NCI-H1694 treated with DMSO at 0.1 percent for 48 hours (cell line): ENCODE data around the gene TDRD10.

Source experiments
- DNase-seq: peaks from one replicate; lab custom pipeline; 2025; lab: John Stamatoyannopoulos, UW

The TDRD10 gene

DNA sequence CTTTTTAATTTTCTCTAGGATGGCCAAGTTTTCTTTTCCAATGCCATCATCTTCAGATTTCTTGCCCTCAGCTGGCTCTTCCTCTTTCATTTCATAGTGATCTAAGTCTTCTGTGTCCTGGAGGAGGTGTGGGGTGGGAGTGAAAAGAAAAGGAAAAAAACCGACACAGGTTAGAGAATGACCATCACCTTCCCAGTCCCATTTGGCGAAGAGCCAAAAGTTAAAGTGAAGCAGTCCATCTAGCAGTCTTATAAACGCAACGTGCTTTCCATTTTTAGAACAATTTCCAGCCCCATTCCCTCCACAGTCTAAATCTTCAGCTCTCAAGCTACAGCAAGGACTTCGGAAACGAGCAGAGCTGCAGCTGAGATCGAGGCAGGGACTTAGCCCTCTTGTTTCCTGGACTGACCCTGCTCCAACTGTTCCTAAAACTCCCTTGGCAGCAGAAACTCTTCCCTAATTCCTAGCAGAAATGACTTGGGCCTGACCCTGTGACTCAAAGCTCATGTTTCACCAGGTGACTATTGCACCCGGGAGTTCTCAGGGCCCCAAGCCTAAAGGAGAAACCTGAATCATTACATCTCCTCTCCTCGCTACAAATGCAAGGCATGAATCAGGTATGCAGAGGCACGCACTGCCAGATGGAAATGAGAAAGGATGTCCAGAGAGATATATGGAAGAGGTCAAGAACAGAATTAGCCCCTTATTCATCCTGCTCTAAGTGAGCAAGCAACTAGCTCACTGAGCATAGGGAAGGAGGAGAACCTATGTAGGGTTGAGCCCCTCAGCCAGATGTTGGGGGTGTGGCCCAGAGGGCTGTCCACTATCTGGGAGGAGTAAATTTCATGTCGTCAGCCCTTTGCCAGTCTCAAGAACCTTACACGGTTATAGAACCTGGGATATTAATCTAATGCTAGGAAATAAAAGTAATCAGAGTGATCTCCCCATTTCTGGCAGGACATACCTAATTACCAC lies 51.3 kb downstream of the TDRD10 start:
- no peak for DNase-seq

DNA sequence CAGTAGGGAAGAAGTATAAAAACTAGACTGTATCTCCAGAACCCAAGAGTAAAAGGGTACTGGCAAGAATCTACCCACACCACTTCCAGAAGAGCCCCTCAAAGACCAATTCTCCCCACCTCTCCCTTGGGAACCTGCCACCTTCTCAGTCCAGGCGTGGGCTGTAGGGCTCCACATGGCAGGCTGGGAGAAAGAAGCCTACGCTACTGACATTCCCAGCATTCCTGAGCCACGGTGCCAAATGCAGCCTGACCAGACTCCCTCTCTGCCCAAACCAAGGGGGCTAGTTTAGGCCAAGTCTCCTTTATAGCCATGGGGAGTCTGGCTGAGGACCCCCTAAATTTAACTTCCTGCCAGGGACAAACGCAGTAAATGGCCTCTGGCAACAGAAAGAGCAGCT lies 54.4 kb downstream of the TDRD10 start:
- DNase-seq, result no peak

DNA sequence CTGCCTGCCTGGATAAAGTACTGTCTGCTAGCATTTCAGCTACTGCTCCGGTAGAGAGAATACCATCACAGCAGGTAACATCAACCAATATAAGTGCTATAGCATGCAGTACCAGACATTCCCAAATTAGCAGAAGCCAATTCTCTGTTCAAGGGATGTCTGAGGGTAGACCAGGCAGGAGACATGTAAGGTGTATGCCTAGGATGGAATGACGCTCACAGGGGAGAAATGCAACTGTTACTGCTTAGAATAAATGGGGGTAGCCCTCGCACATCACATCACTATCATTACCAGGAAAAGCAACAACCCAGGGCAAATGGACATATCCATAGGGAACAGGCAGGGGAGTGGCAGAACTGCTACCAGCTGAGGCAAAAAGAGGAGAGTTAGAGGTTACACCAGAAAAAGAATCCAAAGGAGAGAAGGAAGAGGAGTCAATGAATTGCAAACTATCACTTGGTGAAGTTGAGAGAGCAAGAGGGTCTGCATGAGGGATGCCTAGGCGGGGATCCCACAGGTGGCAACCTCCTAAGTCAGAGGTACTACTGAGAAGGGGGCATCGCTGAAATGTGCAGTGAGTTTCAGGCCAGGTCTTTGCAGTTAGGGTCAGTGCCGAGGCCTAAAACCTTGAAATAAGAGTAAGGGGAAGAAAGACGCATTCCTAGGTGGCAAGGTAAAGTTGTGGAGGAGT lies 55.4 kb downstream of the TDRD10 start:
- DNase-seq, result no peak

DNA sequence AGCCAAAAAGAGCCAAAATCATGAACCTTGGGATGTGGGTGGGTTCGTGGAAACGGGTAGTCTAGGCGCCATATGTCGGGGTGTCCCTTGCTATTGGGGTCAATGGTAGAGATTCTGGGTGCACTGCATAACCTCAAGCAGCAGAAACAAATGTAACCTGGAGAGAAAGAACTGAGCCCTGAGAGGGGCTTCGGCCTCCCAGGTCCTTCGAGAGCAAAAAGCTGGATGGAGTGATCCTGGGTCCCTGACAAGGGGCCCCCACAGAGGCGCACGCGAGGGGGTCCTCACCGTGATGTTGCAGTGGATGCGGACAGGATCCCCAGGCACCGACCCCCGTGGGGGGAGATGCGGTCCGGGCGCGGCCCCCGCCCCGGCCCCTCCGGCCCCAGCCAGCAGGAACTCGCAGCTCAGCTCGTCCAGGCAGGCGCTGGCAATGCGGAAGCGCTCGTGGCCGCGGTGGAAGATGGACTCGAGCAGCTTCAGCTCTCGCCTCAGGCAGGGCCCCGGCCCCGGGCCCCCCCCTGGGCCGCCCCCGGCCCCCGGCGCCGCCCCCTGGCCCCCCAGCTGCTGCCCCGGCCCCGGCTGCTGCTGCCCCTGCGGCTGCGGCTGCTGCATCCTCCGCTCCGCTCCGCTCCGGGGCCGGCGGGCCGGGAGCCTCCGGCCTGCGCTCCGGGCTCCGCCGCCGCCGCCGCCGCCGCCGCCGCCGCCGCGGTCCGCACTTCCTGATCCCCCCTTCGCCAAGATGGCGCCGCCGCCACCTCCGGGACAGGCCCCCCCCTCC lies 56.1 kb downstream of the TDRD10 start, which contains the start of gene UBE2Q1:
Gene UBE2Q1 (minus strand): TSS at position 724 of the 781 bp plus-strand sequence. CDS start 109 bp downstream, at position 615.
- DNase-seq, result no peak

DNA sequence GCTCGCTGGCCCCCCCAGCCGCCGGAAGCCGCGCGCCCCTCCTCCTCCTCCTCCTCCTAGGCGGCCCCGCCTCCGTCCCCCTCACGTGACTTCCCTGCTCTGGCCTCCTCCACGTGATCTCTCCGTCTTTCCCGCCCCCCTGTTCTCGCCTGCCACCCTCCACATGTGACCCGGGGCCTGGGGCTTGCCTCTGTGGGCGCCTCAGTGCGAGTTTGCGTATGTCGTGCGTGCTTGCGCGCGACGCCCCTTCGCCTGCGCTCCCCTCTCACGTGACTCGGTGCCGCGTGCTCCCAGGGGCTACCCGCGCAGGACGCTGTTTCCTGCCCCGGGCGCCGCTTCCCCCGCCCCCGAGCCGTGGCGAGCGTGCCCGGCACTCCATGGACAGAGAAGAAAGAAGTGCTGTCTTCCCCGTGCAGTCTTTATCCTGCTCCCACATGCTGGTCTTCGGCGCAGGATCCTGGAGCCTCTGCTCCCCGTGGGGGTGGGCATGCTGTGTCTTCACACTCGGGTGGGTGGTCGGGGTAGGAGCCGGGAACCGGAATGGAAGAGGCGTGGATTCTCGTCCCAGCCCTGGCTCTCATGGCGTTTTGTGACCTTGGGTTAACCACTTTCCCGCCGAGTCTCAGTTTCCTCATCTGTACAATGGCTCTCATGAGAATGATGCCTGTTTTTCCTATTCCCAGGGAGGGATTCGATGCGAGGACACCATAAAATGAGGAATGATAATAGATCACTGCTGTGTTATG lies 56.9 kb downstream of the TDRD10 start:
- peak; percentile 100 for DNase-seq

DNA sequence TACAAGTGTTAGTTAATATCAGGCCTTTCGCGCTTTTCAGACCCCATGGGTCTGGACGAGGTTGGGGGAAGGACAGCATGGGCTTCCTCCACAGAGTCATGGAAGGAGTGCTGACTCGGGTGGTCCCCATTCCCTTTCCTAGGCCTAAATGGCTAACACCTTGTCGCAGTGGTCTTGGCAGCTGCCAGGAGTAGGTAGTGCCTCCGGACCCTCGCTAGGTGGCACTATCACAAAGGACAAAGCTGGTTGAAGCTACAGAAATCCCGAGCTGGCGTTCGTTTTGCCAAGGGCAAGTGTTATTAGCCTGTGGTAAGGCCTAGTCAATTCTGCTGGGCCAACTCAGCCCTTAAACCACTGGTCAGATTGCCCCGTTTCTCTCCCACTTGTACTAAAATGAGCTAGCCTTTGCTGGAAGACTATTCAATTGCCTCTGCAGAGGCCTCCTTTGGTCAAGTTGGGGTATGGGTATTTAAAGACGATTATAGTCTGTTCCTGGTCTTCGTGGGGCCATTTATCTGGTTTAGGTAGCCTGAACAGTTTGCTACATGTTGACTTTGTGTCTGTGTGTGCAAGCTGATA lies 57.5 kb downstream of the TDRD10 start:
- peak; percentile 99 for DNase-seq

DNA sequence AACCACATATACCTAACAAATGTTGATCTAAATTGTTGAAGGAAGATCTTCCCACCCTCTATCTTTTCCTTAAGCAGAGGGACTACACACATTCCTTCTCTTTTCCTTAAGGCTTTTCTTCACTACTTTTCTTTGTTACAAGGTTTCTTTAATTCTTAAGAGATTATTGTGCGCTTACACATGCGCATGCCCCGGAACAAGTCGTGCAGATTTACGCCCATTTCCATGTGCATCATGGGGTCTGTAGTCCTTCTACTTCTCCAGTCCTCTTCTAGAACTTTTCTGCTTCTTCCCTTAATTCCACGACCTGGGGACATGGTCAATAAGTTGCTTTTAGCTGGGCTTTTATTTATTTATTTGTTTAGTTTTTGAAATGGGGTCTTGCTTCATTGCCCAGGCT lies 63.9 kb downstream of the TDRD10 start:
- DNase-seq, result no peak

DNA sequence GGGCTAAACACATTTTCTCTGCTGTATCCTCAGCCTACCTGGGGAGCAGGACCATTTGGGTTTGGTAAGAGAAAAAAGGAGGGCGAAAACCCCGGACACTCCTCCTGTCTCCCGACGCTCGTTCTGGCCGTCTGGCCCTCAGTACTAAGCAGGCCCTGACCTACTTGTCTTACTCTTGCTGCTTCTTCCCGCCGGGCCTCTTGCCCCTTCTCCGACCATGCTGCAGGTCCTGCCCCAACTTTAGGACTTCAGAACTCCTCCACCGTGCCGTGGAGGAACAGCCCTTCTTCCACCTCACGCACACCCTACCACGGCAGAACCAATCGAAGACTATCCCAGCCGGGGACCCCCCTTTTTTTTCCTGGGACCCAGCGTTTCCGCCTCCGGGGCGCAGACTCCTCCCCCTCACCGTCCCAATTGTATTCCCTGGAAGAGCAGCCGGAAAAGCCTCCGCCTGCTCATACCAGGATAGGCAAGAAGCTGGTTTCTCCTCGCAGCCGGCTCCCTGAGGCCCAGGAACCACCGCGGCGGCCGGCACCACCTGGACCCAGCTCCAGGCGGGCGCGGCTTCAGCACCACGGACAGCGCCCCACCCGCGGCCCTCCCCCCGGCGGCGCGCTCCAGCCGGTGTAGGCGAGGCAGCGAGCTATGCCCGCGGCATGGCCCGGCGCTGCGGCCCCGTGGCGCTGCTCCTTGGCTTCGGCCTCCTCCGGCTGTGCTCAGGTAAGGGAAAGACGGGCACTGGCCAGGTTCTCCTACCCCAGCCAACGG lies 65.6 kb downstream of the TDRD10 start, which contains the start of gene CHRNB2:
Gene CHRNB2 (plus strand): TSS at position 393 of the 771 bp plus-strand sequence. CDS start 267 bp downstream, at position 660.
- peak; percentile 86 for DNase-seq

DNA sequence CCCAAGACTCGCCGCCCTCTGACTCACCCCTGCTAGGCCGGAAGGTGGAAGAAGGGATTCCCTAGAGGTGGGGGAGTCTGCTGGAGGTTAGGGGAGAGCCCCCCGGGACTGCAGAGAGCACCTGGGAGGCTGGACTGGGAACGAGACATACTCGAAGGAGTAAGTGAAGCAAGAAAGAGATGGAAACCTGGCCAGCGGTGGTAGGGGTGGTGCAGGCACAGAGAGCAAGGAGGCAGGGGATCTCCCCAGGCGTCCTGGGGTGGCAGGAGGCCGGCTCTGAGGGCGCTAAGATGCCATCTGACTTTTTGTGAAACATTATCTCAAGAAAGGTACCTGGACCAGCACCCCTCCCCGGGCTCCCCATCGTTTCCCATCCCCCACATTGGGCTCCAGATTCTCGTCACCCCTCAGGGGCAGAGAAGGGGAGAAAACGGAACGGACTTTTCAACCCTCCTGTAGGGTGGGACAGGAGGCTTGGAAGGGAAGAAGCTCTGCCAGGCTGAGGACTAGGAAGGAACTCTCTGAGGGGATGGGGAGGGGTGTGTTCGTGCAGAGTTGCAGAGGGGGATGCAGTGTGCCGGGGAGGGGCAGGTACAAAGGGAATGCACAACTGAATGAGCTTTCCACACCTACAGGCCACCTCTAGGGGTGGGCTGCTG lies 66.3 kb downstream of the TDRD10 start:
- no peak for DNase-seq

DNA sequence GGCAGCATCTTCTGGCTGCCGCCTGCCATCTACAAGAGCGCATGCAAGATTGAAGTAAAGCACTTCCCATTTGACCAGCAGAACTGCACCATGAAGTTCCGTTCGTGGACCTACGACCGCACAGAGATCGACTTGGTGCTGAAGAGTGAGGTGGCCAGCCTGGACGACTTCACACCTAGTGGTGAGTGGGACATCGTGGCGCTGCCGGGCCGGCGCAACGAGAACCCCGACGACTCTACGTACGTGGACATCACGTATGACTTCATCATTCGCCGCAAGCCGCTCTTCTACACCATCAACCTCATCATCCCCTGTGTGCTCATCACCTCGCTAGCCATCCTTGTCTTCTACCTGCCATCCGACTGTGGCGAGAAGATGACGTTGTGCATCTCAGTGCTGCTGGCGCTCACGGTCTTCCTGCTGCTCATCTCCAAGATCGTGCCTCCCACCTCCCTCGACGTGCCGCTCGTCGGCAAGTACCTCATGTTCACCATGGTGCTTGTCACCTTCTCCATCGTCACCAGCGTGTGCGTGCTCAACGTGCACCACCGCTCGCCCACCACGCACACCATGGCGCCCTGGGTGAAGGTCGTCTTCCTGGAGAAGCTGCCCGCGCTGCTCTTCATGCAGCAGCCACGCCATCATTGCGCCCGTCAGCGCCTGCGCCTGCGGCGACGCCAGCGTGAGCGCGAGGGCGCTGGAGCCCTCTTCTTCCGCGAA lies 69.4 kb downstream of the TDRD10 start:
- no peak for DNase-seq

DNA sequence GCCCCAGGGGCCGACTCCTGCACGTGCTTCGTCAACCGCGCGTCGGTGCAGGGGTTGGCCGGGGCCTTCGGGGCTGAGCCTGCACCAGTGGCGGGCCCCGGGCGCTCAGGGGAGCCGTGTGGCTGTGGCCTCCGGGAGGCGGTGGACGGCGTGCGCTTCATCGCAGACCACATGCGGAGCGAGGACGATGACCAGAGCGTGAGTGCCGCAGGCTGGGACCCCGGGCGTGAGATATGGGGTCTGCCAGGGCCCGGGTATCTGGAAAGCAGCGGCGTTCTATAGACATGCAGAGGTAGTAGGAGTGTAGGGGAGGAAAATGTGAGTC lies 69.9 kb downstream of the TDRD10 start:
- DNase-seq, result no peak

DNA sequence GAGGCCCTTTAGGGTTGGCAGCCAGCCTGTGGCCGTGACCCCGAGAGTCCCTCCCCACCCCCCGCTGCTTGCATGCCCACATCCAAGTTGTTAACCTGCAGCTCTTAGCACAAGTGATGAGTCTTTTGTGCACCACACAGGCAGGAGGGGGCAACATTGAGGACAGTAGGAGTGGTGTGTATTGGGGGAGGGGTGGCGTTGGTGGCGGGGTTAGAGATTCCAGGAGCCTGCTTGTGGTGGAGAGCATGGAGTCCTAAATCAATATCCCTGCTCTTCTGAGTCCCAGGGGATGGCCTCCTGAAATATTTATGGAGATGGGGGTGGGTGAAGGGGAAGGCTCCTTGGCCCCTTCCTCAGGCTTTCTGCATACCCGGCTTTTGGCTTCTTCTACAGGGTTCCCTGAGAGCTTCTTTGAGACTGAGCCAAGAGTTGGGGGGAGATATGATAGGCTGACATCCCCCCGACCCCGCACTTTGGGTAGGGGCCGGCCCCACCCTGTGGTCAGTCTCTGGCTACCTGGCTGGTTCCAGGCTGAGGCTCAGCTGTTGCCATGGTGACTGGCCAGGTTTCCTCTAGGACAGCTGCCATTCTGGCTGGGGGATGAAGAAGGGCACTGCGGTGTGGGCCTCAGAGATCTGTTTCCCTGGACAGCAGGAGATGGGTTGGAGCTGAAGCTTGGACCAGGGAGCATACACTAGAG lies 70.6 kb downstream of the TDRD10 start:
- no peak for DNase-seq

DNA sequence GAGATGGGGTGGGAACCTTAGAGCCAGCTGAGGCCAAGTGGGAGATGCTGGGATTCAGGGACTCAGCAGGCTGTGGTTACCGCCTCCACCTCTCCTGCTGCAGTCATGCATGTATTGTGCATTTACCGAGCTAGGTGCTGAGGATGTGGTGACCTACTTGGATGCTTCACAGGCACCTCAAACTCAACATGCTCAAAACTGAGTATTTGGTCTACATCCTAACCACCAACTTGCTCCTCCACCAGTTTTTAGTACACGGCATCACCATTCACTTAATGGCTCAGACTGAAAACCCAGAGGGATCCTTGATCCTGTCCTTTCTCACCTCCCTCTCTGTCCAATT lies 71.1 kb downstream of the TDRD10 start:
- no peak for DNase-seq

DNA sequence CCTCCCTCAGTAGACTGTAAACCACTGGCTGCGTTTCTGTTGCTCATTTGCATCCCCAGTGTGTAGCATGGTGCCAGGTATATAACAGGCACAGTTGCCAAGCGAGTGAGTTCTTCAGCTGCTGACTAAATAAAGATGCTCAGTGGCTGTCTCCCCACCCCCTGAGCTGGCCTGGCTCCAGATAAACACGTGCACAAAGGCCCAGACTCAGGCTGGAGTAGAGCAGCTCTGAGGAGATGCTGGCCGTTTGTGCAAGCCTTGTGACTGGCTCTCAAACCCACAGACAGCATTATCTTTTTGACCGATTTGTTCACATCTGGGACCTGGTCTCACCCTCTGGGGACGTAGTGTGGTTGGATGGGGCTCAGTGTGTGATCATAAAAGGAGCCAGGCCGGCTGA lies 72.7 kb downstream of the TDRD10 start:
- DNase-seq, result peak; percentile 81

DNA sequence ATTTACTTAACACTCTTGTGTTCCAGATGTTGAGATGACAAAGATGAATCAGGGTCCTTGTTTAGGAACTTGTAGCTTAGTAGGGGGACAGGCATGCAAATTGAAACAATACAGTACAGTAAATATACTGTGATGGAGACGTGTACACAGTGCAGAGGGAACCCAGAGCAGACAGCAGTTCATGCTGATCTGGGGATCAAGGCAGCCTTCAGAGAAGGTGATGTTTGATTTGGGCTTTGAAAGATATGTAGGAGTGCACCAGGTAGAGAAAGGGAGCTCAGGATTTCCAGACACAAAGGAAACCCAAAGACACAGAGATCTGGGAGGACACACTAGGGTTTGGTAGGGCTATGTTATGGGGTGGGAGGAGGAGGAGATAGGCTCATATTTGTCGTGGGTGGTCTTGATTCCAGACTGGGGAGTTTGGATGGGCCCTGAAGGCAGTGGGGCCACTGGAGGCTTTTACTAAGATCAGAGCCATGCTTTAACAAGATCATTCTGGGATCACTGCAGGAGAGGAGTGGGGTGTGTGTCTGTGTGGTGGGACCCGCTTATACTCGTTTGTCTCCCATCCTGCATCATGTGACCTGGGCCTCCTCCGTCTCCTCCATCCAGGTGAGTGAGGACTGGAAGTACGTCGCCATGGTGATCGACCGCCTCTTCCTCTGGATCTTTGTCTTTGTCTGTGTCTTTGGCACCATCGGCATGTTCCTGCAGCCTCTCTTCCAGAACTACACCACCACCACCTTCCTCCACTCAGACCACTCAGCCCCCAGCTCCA lies 73.3 kb downstream of the TDRD10 start:
- no peak for DNase-seq

DNA sequence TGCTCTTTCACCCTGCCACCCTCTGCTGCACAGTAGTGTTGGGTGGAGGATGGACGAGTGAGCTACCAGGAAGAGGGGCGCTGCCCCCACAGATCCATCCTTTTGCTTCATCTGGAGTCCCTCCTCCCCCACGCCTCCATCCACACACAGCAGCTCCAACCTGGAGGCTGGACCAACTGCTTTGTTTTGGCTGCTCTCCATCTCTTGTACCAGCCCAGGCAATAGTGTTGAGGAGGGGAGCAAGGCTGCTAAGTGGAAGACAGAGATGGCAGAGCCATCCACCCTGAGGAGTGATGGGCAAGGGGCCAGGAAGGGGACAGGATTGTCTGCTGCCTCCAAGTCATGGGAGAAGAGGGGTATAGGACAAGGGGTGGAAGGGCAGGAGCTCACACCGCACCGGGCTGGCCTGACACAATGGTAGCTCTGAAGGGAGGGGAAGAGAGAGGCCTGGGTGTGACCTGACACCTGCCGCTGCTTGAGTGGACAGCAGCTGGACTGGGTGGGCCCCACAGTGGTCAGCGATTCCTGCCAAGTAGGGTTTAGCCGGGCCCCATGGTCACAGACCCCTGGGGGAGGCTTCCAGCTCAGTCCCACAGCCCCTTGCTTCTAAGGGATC lies 74.0 kb downstream of the TDRD10 start:
- no peak for DNase-seq

DNA sequence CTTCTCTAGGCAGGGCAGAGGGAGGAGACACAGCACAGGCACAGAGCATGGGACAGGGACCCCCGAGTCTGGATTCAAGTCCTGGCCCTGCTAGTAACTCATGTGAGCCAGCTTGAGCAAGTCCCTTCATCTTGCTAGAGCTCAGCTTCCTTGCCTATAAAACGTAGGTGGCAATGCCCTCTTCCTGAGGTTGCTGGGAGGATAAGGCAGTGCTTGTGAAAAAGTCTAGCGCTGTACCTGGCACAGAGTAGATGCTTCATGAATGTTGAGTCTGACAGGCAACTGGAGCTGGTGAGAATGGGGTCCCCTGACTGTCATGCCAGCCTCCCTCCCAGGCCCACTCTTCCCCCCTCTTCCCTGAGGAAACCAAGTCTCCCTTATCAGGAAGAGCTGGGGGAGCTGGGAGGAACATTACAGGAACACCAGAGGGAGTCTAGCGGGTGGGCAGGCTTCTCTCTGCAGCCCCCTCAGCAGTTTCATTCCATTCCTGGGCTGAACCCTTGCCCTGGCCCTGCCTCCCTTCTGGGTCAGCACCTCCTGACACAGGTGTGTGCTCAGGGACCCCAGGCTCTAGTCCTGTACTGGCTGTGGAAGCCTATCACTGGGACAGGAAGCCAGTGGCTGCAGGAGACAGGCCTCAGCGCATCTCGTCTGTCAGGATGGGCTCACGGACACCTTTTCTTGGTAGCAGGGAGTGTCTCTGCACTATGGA lies 75.5 kb downstream of the TDRD10 start:
- DNase-seq, result no peak
